Medulla oblongata (tissue), 1 donor: Measurements from ENCODE around the gene ADISSP.

ENCODE experiments used
- DNase-seq: peaks from one replicate; pipeline ENCODE4 v3.0.0-alpha.2; 2015; ENCODE audit errors: extremely low spot score

Gene ADISSP

GRCh38 chr20:3716195-3716834 is 51.2 kb downstream of the ADISSP start:
- no peak for DNase-seq

GRCh38 chr20:3714092-3714491 is 53.5 kb downstream of the ADISSP start:
- peak; percentile 72 for DNase-seq

GRCh38 chr20:3712279-3712873 is 55.2 kb downstream of the ADISSP start, which contains the start of gene SIGLEC1:
SIGLEC1 (minus strand) TSS chr20:3712600; CDS start chr20:3707128, 5,472 bp downstream.
- peak; percentile 72 for DNase-seq

- peak; percentile 19 for DNase-seq
Measured at GRCh38 chr20:3711484-3711941, 56.0 kb downstream of the ADISSP start.

GRCh38 chr20:3710703-3711483 is 56.7 kb downstream of the ADISSP start:
- peak; percentile 62 for DNase-seq

- no peak for DNase-seq
Measured at GRCh38 chr20:3710011-3710466, 57.5 kb downstream of the ADISSP start.

- DNase-seq: no peak
Measured at GRCh38 chr20:3707508-3707899, 60.0 kb downstream of the ADISSP start.

- DNase-seq: peak; percentile 25
Measured at GRCh38 chr20:3706774-3707507, 60.6 kb downstream of the ADISSP start.

- no peak for DNase-seq
Measured at GRCh38 chr20:3705970-3706739, 61.4 kb downstream of the ADISSP start.

- no peak for DNase-seq
Measured at GRCh38 chr20:3705491-3705969, 62.0 kb downstream of the ADISSP start.

GRCh38 chr20:3704087-3704486 is 63.5 kb downstream of the ADISSP start:
- DNase-seq: no peak
